Esophagus (tissue), 2 donors: ENCODE measurements around the gene SLC37A2. TPM values are rescaled to one million over a fixed set of nuclear protein-coding genes. Genes with fewer than 3 reads are reported as not detected.
A peak's percentile ranks its signal among the peaks of the same experiment; 100 is the strongest.

Source experiments
- H3K27ac ChIP-seq, 2 donors: one replicate each; pipeline ENCODE4 v1.5.1; 2013; ENCODE audit warnings: low read depth in 2 of 2, mild to moderate bottlenecking in 2 of 2, inconsistent platforms in 1 of 2, low read length in 1 of 2, moderate library complexity in 1 of 2
- H3K27me3 ChIP-seq, 2 donors: one replicate each; pipeline ENCODE4 v1.6.1; 2013; ENCODE audit warnings: low read length in 2 of 2, control low read depth in 1 of 2, mild to moderate bottlenecking in 1 of 2; ENCODE audit not compliant: insufficient read depth in 2 of 2, control insufficient read depth in 1 of 2
- H3K36me3 ChIP-seq, 2 donors: one replicate each; pipeline ENCODE4 v1.6.1; 2013; ENCODE audit warnings: low read length in 1 of 2; ENCODE audit not compliant: control insufficient read depth in 2 of 2, insufficient read depth in 2 of 2
- H3K4me1 ChIP-seq, 2 donors: one replicate each; pipeline ENCODE4 v1.6.1; 2013; ENCODE audit warnings: low read length in 1 of 2; ENCODE audit not compliant: control insufficient read depth in 2 of 2, insufficient read depth in 2 of 2
- H3K4me3 ChIP-seq, 2 donors: one replicate each; pipeline ENCODE4 v1.5.1; 2013; ENCODE audit warnings: low read length in 2 of 2, mild to moderate bottlenecking in 2 of 2, low read depth in 1 of 2, moderate library complexity in 1 of 2
- H3K9me3 ChIP-seq, 2 donors: one replicate each; pipeline ENCODE4 v1.6.1; 2013; ENCODE audit warnings: mild to moderate bottlenecking in 2 of 2, low read depth in 1 of 2, low read length in 1 of 2, moderate library complexity in 1 of 2; ENCODE audit not compliant: control insufficient read depth in 2 of 2, insufficient read depth in 1 of 2
- WGBS, 2 donors: extraction: QIAGEN DNeasy Blood & Tissue Kit; methylation state at CpG; one replicate each; pipeline ENCODE4 v1.1.7; 2013; 5-methylcytosine and 5-hydroxymethylcytosine counted together
- polyA plus RNA-seq, 2 donors: library from polyadenylated mRNA; stranded (reverse); fragments of 200-250 nt; gene quantifications; one replicate each; pipeline ENCODE4 v1.2.3, GENCODE V29; 2013
- donor health status: healthy with polysubstance abuse.
- donor health status: Bipolar disorder and iron deficiency.

SLC37A2 gene
- polyA plus RNA-seq, 2 donors, result 21.7 to 27.0 TPM

DNA sequence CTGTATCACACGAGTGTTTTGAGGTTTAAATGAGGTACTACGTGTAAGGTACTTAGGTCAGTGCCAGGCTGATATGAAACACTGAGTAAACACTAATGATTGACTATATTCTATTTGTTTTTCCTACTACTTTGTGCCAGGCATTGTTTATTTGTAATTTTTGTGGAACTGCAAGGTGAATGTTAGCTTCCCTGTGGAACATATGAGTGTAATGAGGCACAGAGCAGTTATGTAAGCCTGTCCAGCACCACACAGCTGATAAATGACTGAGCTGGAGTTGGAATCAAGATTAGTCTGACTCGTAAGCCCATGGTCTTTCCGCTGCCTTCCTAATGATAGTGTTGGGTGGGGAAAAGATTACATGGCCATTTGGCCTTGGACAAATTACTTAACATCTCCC, 5.9 kb downstream of the SLC37A2 start:
- Histone ChIP-seq H3K4me1 (peaks cover 0 to 20% of the 10 kb centered on the region in 2 donors), H3K4me3 (no peak overlapping the region), H3K9me3 (no peaks in the 10 kb centered on the region), H3K36me3 (no peaks in the 10 kb centered on the region), H3K27ac (no peak overlapping the region), H3K27me3 (no peaks in the 10 kb centered on the region)
- WGBS, 2 donors, result 68 to 87% methylated on average over 4 of the region's 4 CpGs

DNA sequence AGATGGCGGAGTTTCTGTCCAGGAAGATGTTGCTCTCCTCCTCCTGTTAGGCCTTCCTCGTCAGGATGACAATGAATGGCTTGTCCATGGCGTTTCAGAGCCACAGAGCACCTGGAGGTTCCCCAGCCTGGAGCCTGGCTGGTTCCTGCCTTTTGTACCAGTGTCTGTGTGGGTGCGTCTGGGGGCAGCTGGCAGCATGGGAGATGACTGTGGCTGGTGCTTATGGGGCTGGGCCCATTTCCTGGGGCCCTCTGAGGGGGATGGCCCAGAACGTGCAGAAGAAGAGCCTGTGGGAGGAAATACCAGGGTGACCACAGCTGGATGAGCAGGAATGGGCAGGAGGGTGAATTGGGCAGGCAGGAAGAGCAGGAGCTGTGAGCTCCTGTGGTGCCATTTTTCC, 6.7 kb downstream of the SLC37A2 start:
- H3K4me1 ChIP-seq, result peaks cover 0 to 20% of the 10 kb centered on the region in 2 donors
- no peak overlapping the region for H3K4me3 ChIP-seq
- WGBS, 2 donors, result 72 to 73% methylated on average over 5 of the region's 5 CpGs
- peak overlapping the region; percentile 75 to 86 for H3K27ac ChIP-seq
- H3K9me3 ChIP-seq, result no peaks in the 10 kb centered on the region
- H3K27me3 ChIP-seq, result no peaks in the 10 kb centered on the region
- no peaks in the 10 kb centered on the region for H3K36me3 ChIP-seq

DNA sequence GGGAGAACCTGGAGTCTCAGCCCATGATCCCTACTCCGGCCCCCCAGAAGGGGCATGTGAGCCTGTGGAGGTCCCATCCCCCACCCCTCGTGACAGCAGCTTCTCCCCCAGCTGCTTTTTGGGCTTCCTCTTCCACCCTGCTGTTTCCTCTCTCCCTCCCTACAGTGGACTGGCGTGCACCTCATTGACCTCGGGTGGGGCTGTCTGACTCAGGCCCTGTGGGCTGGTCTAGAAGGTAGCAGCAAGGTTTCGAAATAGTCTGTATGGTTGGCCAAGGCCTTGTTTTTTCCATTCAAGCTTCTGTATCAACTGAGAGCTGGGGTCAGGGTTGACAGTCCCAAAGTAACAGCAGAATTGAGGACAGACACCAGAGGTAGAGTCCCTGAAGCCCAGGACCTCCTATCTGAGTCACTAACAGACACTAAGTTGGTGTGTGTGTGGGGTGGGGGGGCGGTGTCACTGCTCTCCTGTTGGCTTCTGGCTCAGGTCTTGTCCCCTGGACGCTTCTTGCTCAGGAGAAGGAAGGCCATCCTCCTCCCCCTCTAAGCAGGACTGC, 7.7 kb downstream of the SLC37A2 start:
- Histone ChIP-seq H3K36me3 (no peaks in the 10 kb centered on the region), H3K27ac (peak overlapping the region; percentile 76 to 86), H3K27me3 (no peaks in the 10 kb centered on the region), H3K4me3 (no peak overlapping the region), H3K4me1 (peaks cover 0 to 26% of the 10 kb centered on the region in 2 donors), H3K9me3 (no peaks in the 10 kb centered on the region)
- 48 to 56% methylated on average over 7 of the region's 7 CpGs for WGBS, 2 donors

DNA sequence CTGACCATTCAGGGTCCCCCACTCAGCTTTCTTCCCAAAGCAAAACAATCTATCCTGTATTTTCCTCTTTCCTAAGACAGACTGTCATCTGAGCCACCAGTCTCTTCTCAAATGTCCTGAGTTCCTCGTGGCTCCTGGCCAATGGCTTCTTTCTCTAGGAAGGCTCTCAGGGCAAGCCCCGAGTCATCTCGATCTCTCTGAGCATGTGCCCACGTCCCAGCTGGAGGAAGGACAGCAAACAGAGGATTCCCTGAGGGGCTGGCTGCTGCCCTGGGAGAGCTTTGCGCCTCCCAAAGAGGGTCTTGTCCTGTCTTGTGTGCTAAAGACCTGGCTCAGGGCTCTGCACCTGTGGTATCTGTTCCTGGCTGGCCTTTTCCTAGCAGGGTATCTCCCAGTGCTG, 8.3 kb downstream of the SLC37A2 start:
- Histone ChIP-seq H3K9me3 (no peaks in the 10 kb centered on the region), H3K4me3 (no peak overlapping the region), H3K4me1 (peaks cover 0 to 30% of the 10 kb centered on the region in 2 donors), H3K27me3 (no peaks in the 10 kb centered on the region), H3K27ac (peak overlapping the region; percentile 76 to 86), H3K36me3 (no peaks in the 10 kb centered on the region)
- WGBS, 2 donors, result 26 to 39% methylated on average over 5 of the region's 5 CpGs

DNA sequence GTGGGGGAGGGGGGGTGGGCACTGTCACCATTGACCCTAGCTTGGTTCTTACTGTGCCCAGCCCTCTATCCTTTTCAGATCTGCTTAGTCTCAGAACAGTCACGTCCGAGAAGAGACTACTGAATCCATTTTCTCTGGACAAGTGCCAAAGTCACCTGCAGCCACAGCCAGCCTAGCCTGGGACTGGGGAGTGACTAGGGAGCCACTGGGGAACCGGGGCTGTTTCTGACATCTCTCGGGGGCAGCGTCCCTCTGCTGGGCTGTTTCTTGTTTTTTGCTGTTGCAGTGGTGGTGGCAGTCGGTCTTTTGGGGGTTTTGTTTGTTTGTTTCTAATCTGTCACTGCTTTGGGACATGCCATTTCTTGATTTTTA, 8.7 kb downstream of the SLC37A2 start:
- Histone ChIP-seq H3K27ac (peak overlapping the region in 1 of 2 donors; percentile 76), H3K36me3 (no peaks in the 10 kb centered on the region), H3K4me3 (no peak overlapping the region), H3K9me3 (no peaks in the 10 kb centered on the region), H3K27me3 (no peaks in the 10 kb centered on the region), H3K4me1 (peaks cover 0 to 30% of the 10 kb centered on the region in 2 donors)
- 63 to 66% methylated on average over 6 of the region's 6 CpGs for WGBS, 2 donors

DNA sequence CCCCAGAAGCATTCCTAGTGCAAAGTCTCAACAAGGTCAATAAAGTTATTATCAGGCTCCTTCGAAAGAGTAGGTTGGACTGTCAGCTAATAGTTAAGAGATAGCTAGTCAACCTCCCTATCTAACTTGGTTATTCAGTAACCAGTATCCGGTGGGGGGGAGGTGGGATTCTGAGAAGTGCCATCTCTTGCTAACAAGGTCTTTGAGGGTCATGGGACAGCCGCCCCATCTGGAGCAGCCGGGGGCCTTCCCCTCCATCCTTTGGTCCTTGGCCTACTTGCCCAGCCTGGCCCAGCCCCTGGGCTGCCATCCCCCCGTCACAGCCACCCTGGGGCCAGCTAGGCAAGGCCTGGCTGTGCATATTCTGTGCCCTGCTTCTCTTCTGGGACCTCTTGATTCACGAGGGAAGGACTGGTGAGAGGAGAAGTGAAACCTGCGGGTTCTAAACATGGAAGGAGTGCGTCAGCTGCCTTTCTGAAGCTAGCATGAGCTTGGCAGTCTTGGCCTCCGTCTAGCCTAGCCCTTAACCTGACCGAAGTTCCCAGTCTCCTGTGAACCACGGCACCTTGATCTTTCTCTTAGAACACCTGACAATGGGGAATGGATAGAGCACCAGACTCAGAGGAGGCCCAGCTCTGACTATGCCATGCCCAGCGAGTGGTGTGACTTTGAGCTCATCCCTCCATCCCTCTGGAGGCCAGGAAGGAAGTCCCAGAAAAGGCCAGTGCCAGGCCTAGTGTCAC, 9.3 kb downstream of the SLC37A2 start:
- H3K27ac ChIP-seq, result peak overlapping the region in 1 of 2 donors; percentile 11
- WGBS, 2 donors, result 76 to 86% methylated on average over 12 of the region's 12 CpGs
- no peak overlapping the region for H3K4me3 ChIP-seq
- H3K36me3 ChIP-seq, result no peaks in the 10 kb centered on the region
- no peaks in the 10 kb centered on the region for H3K27me3 ChIP-seq
- H3K4me1 ChIP-seq, result peaks cover 0 to 30% of the 10 kb centered on the region in 2 donors
- no peaks in the 10 kb centered on the region for H3K9me3 ChIP-seq

DNA sequence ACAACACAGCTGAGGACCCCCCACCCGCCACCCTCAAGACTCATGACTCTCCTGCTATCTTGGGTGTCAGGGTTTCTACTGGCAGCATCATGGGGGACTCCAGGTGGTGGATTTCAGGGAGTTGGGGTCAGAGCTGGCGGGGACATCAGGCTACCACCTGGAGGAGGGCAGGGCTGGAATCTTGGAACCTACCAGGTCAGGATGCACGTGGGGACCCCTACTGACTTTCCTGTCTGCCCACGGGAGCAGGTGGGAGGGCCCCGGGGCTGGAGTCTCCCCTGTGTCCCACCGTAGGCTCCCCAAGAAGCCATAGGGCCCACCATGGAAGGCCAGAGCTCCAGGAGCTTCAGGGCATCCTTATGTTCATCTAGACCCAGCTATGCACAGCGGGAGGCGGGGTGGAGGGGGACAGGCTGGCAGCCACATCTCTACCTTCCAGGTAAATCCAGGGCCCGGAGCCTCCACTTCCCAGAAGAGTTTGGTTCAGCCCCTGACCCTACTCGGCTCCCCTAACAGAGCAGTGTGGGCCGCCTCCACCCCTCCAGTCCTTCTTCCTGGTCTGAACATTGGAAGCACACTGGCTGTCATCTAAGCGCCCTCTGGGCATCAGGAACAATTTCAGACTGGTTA, 10.0 kb downstream of the SLC37A2 start:
- Histone ChIP-seq H3K4me3 (no peak overlapping the region), H3K27ac (peak overlapping the region in 1 of 2 donors; percentile 11), H3K27me3 (no peaks in the 10 kb centered on the region), H3K9me3 (no peaks in the 10 kb centered on the region), H3K4me1 (peaks cover 0 to 30% of the 10 kb centered on the region in 2 donors), H3K36me3 (no peaks in the 10 kb centered on the region)
- WGBS, 2 donors, result 88 to 92% methylated on average over 12 of the region's 12 CpGs

DNA sequence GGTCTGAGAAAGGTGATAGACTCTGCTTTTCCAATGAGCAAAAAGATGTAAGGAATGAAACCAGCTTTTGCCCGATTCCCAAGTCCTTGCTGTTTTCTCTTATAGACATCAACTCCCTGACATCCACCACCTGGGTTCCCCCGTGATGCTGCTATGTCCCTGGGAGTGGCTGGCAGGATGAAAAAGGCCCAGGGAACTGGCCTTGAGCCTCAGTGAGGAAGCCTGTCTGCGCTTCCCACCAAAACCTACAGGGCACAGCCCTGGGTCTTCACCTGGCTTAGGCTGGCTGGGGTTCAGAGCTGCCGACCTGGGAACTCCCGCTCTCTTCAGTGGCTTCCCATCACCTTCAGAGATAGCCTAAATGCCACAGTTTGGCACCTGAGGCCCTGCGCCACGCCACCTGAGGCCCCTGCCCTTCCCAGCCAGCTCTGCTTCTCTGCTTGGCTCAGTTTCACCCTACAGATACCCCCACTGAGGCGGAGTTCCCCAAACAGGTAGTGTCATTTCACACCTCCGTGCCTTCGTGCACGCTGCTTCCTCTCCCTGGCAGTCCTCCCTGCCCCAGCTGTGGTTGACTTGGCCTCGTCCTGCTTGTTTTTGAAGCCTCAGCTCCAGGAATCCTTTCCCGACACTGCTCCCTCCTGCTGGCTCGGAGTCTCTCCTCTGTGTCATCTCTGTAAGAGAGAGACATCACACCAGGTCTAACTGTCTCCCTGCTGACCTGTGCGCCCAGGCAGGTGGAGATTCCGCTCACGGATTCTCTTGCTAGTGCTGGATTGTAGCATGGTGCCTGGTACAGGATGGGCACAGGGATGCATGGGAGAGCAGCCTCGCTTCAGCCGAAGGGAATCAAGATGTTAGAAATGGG, 10.7 kb downstream of the SLC37A2 start:
- Histone ChIP-seq H3K9me3 (no peaks in the 10 kb centered on the region), H3K36me3 (no peaks in the 10 kb centered on the region), H3K4me1 (peaks cover 0 to 30% of the 10 kb centered on the region in 2 donors), H3K27me3 (no peaks in the 10 kb centered on the region), H3K4me3 (no peak overlapping the region), H3K27ac (no peak overlapping the region)
- WGBS, 2 donors, result 82 to 85% methylated on average over 19 of the region's 19 CpGs

DNA sequence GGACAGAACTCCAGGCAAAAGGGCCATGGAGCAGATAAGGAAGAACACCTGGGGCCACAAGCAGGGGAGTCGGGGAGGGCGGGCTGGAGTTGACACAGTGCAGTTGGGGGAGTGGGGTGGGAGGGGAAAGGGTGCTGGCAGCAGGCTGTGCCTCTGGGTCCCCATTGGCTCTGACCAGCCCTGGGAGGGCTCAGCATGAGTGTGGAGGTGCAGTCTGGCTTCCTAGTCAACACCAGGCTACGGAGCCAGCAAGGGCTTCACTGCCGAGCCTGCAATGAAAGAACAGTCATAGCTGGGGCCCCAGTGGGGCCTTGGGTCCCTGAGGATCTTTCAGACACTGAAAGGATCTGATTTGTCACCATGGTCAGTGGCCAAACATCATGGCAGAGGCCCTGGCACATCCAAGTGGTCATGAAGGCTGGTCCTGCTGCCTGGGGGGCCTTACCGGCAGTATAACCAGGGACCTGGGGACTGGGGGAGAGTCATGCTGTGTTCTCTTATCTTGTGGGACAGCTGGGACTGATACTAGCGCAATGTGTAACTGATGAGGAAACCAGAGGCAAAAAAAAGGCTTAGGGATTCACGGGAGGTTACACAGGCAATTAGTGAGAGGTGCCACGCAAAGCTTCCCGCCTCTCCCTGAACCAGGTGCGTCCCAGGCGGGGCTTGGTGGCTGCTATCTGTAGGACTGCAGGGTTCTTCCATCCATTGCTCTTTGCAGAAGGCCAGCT, 11.6 kb downstream of the SLC37A2 start:
- Histone ChIP-seq H3K4me1 (peaks cover 0 to 28% of the 10 kb centered on the region in 2 donors), H3K9me3 (no peaks in the 10 kb centered on the region), H3K4me3 (no peak overlapping the region), H3K27me3 (no peaks in the 10 kb centered on the region), H3K36me3 (no peaks in the 10 kb centered on the region), H3K27ac (peak overlapping the region in 1 of 2 donors; percentile 61)
- 77 to 85% methylated on average over 11 of the region's 11 CpGs for WGBS, 2 donors
